ENCODE data around the gene ITGA4. TPM values are rescaled to one million over a fixed set of nuclear protein-coding genes. Genes with fewer than 3 reads are reported as not detected.

ITGA4 gene
- total and polyA plus RNA-seq, 9 of the 15 experiments (the other 6 are each of a cell fraction or from before 2014, with no cell fraction given): 0.06 to 0.81 (median 0.27) TPM

DNA sequence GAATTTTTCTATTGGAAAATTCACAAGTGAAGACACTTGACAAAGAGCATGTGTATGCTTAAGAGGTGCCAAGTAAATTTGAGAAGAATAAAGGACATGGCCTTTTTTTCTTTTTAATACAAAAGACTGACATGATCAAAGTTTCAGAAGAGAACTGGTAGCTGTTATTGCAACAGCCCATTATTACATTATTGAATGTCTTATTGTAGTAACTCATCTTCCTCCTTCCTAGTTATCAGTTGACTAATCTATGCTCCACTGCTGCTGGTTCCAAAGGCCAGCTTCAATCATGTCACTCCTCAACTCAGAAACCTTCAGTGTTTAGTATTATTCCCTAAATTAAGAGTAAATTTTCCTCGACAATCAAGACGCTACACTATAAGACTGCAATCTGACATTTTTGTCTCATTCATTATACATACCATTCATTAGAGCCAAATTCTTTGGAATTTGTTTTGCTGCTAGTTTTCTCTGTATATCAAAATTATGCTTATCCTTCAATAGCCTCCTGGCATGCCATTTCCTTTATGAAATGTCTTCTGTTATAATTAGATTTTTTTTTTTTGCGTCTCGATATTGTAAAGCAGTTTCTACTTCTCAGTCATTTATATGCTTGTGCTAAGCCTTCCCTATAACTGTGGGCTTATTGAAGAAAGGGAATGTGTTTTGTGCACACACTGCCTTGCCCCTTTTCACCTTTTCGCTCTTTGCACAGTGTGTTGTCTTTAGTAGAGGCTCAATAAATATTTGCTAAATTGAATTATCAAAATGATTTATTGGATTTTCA is 27.9 kb downstream of the ITGA4 start (continued):
- no peak for TF ChIP-seq SMC3 (conservative IDR thresholded peaks at IDR 0.05; ENCODE audit: insufficient read depth, low read depth, low read length)
- no peak for TF ChIP-seq ZNF224 (CRISPR knock-in tag; IDR thresholded peaks at IDR 0.05)
- TF ChIP-seq GATAD2A (IDR thresholded peaks at IDR 0.05): no peak
- no peak for TF ChIP-seq CBX2 (IDR thresholded peaks at IDR 0.05; ENCODE audit: insufficient read depth, low read length, poor library complexity, severe bottlenecking)
- TF ChIP-seq, protein P1, sequence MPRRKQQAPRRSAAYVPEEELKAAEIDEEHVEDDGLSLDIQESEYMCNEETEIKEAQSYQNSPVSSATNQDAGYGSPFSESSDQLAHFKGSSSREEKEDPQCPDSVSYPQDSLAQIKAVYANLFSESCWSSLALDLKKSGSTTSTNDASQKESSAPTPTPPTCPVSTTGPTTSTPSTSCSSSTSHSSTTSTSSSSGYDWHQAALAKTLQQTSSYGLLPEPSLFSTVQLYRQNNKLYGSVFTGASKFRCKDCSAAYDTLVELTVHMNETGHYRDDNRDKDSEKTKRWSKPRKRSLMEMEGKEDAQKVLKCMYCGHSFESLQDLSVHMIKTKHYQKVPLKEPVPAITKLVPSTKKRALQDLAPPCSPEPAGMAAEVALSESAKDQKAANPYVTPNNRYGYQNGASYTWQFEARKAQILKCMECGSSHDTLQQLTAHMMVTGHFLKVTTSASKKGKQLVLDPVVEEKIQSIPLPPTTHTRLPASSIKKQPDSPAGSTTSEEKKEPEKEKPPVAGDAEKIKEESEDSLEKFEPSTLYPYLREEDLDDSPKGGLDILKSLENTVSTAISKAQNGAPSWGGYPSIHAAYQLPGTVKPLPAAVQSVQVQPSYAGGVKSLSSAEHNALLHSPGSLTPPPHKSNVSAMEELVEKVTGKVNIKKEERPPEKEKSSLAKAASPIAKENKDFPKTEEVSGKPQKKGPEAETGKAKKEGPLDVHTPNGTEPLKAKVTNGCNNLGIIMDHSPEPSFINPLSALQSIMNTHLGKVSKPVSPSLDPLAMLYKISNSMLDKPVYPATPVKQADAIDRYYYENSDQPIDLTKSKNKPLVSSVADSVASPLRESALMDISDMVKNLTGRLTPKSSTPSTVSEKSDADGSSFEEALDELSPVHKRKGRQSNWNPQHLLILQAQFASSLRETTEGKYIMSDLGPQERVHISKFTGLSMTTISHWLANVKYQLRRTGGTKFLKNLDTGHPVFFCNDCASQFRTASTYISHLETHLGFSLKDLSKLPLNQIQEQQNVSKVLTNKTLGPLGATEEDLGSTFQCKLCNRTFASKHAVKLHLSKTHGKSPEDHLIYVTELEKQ (CRISPR knock-in tag; IDR thresholded peaks at IDR 0.05): no peak
- no peak for TF ChIP-seq SMAD2 (IDR thresholded peaks at IDR 0.05; ENCODE audit: low read depth, low read length)

DNA sequence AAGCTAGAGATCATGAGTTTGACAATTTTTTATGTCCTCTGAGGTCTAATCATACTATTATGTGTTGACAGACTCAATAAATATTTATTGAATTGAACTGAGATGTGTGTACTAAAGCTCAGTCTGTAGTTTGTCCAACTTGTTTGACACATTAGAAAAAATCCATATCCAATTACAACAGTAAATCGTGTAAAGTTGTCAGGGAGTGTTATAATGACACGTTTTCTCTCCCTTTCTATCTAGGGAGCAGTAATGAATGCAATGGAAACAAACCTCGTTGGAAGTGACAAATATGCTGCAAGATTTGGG is 28.4 kb downstream of the ITGA4 start:
- H3K4me1 ChIP-seq (replicated peaks in 1 of 2; ENCODE audit: control insufficient read depth in 2 of 2, insufficient read depth in 2 of 2, low read length in 2 of 2): no peaks in the 10 kb centered on the region
- H3K9ac ChIP-seq (ENCODE audit: insufficient read depth in 1 of 2, low read depth in 2 of 2, low read length in 2 of 2): no peak overlapping the region
- ChIA-PET CTCF (ENCODE audit: low intra/inter-chr PET ratio) (no interaction called here), POLR2A (interaction anchor here (1.2 kb wide), 1 partner anchor 15 kb away, joined by 3 read pairs; no protein-coding TSS in a partner anchor)
- H3K9me3 ChIP-seq (replicated peaks; ENCODE audit: control insufficient read depth, insufficient read depth, low read depth, low read length): no peaks in the 10 kb centered on the region
- H2AFZ ChIP-seq (ENCODE audit: low read depth, low read length): no peak overlapping the region
- H3K4me2 ChIP-seq (ENCODE audit: insufficient read depth, low read length): no peak overlapping the region
- no peak overlapping the region for H3K4me3 ChIP-seq
- ATAC-seq: no peak
- no peak for TF ChIP-seq CBFA2T2 (conservative IDR thresholded peaks at IDR 0.05)
- TF ChIP-seq CREM (IDR thresholded peaks at IDR 0.05; ENCODE audit: low read depth): no peak
- in situ Hi-C loops (cut with MboI) (no loop called here), intact Hi-C loops (cut with micrococcal nuclease) (no loop called here)
- no peak for DNase-seq (ENCODE audit: extremely low read depth in 1 of 4, low spot score in 3 of 4)
- H3K9me1 ChIP-seq (ENCODE audit: control insufficient read depth, insufficient read depth, low read length): no peaks in the 10 kb centered on the region
- no peaks in the 10 kb centered on the region for H3K36me3 ChIP-seq (ENCODE audit: control insufficient read depth, insufficient read depth, low read length)
- 0% methylated on average over 3 of the region's 3 CpGs for WGBS (ENCODE audit: insufficient coverage, low coverage, missing lambda C conversion rate)
- H3K27ac ChIP-seq (ENCODE audit: extremely low read depth, low read depth, low read length): no peak overlapping the region
- no TSS peak for BruUV-seq (replicated peaks)
- FAIRE-seq: no peak
- no peaks in the 10 kb centered on the region for H4K20me1 ChIP-seq (replicated peaks; ENCODE audit: control insufficient read depth, insufficient read depth, low read length)
- no peaks in the 10 kb centered on the region for H3K79me2 ChIP-seq (ENCODE audit: control insufficient read depth, insufficient read depth, low read length)
- H3K27me3 ChIP-seq (ENCODE audit: control insufficient read depth in 2 of 2, insufficient read depth in 2 of 2, low read length in 2 of 2): no peaks in the 10 kb centered on the region

Data from K562 (cell line).